Fibroblast of upper back skin (primary cell): ENCODE results near the gene LRMDA.
A peak's percentile ranks its signal among the peaks of the same experiment; 100 is the strongest.

ENCODE experiments used
- DNase-seq: peaks from one replicate; pipeline ENCODE4 v3.0.0-alpha.2; 2013

The LRMDA gene

DNA sequence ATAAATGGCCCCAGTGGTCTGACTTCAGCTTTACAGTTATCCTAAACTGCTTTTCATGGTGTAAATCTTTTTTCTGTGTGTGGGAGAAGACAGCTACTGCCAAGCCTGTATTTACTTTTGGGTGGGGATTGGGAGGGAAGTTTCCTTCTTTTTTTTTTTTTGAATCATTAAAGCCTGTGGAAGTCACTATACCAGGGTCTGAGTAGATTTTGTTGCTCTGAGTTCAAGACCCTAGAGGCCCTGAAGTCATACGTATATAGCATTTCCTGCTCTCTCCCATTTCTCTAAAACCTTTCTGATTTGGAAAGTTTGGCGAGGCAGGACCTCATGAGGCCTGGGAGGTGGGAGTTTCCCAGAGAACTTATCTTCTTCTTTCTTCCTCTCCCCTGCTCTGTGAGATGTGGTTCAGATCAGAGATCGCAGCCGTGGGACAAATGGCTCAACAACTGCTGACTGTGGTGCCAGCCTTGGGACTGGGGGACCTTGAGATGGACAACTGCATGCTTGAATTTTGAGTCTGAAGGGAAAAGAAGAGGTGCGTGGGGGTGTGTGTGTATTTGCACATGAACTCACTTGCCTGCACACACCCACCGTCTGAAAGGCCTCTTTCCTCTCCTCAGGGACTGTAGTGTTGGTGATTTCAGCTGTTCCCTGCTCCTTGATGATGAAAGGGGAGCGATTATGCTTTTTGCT, 18.1 kb downstream of the LRMDA start:
- no peak for DNase-seq

DNA sequence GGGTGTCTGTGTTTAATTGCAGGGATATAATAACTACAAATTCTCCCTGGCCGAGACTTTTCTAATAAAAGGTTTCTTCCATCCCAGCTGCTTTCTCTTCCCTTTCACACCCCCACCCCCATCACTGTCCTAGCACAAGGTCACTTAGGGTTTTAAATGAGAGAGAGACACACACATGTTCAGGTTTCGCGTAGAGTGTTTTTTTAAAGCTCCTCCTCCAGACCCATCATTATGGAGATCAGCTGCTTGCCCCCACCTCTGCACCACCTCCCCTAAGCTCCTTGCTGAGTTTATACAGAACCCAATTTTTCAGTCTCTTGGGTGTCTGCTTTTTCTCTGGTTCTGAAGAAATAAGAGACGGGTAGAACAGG, 18.6 kb downstream of the LRMDA start:
- DNase-seq, result no peak

DNA sequence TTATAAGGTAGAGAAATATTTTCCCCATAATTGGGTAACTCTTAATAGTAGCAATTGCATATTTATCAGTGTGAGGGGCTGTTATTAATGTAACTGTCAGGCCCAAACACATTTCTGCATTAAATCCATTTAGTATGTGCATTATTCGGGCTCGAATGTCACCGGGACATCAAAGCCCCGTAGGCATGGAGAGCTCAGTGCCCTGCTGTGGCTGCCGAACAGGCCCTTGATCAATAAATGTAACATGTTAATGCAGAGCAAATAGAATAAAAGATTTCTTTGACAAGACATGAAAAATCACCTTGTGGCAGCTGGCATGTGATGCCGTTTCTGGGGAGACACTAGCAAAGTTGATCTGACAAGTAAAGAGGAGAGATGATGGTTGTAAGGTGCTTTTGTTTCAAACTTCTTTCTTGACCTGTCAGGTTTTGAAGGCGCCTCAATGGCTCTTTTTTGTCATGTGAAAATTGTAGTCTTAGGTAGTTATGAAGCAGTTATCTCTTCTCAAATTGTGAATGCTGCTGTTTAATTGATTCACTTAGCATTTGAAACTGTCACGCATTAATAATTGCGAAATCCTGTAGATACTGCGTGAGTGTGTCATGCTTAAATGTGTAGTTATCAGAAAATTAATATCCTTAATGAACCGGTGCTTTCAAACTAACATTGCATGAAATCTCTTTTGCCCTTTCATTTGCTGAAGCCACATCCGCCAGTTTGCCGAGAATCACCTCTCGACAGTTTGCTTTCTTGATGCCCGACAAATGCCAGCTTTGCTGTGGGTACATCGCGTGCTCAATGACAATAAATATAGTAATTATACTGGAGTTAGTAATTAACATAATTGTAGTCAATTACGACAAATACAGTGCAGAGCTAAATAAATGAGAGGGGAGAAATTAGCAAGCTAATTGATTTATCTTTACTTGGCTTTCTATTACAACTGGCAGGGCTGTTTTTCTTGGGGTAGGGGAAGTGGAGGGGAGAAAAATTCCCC, 19.5 kb downstream of the LRMDA start:
- no peak for DNase-seq

DNA sequence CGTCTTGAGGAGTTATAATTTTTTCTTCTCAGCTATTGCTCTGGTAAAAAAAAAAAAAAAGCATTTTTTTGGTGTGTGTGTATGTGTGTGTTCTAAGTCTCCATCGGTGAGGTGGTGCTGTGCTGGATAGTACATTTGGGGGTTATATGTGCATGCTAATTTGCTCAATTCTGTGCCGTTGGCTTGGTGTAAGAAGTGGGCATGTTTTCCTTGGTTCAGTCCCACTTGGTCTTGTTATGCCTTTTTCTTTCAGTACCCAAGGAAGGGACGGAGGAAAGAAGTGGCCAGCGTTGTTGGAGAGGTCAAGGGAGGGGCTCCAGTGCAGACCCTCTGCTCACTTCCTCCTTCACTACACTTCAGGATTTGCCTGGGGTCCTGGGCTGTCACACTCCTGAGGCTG, 20.4 kb downstream of the LRMDA start:
- DNase-seq, result no peak

DNA sequence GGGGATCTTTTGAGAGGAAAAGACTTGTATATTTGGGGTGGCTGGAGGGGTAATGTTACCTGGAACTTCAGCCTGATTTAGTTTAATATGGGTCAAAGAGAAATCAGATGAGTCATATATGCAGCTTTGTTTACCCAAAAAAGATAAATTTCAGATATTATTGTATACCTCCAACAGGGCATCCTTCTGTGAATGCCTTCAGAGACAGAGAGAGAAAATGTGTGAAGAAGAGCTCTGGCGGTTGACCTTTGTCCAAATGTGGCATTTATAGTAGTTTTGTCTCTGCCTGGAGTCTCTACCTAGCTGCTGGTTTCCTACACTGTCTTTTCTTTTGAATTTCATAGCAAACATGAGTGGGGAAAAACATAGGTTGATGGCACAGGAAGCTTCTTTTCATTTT, 21.6 kb downstream of the LRMDA start:
- DNase-seq, result no peak

DNA sequence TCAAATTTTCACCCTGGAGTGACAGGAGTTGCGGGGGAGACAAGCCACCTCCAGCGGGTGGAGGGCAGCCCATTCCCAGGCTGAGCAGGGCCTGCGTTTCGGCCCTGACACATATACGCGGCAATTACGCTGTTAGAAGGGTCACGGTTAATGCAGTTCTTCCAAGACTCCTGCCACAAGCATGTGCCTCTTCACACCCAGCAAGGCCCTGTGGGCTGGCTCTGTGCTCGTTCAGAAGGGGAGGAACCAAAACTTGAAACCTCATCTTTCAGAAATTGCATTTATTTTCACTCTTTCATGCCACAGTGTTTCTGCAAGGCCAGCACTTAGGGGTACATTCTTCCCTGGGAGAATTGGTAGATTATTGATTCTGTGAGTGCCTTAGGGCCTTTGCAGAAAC, 24.7 kb downstream of the LRMDA start:
- DNase-seq, result no peak

DNA sequence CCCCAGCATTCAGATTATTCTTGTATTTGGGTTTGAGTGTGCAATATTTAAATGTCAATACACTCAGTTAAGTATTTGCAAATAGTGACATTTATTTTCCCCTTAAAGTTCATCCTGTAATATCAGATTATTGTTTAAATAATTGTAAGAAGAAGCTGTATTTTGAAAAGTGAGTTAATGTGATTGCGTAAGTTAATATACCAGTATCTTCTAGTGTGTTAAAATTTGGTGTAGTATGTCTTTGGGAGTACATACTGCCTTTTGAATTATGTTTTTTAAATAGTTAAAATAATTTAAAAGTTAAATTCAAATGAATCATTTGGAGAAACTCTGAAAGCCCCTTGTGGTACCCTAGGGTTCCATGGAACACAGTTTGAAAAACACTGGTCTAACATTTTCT, 28.6 kb downstream of the LRMDA start:
- no peak for DNase-seq

DNA sequence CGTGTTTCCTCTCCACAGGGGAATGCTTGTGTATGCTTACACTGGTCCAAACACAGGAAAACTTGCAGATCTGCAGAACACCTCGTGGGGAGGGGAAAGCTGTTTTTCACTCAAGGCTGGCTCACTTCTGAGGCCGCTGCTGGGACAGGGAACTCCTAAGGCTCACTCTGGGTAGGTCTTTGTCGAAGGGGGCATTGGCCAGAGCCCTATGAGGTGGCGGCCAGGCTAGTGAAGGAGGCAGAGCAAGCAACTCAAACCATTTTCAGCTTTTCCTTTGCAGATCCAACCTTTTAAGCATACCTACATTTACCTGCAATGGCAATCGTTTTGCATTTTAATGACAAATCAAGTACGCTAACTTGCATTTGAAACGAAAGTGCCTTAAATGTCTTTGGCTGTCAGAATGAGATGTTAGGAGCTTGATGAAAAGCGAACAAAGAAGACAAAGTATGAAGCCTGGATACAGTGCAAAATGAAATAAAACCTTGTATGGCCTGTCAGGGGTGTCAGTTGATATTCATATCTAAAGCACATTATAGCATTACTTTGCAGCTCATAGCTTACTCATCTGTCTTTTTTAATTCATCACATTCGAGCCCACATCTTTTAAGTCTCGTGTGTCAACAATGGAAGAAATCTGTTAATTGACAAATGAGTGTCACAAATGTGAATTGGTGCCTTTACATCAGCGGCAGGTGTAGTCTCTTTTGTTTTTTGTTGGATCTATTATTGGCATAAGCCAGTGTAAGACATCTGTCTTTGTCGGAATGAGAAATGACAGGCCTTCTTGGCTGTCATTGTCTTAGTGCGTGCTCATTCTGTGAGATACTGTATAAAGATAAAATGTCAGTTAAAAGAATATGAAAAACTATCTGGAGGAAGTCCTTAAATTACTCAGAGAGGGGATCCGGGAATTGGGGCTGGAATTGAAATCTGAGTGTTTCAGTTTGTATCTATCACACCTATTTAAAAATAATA, 30.5 kb downstream of the LRMDA start:
- no peak for DNase-seq

DNA sequence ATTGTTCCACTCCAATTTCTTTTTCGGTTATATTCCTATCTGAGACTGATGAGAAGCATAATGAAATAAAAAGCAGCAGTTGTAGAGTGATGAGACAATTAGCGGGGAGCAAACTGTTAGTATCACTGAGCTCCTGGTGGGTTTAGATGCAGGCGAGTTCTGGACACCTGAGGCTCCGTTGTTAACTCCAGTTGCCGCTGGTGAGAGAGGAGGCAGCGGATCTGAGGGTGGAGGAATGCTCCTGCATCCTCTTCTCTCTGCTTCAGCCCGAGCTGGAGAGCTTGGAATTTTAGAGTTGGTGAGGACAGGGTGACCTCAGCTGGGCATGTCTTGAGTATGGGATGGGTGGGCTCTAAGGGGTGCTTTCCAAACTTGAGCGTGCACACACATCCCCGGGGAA, 31.4 kb downstream of the LRMDA start:
- no peak for DNase-seq

DNA sequence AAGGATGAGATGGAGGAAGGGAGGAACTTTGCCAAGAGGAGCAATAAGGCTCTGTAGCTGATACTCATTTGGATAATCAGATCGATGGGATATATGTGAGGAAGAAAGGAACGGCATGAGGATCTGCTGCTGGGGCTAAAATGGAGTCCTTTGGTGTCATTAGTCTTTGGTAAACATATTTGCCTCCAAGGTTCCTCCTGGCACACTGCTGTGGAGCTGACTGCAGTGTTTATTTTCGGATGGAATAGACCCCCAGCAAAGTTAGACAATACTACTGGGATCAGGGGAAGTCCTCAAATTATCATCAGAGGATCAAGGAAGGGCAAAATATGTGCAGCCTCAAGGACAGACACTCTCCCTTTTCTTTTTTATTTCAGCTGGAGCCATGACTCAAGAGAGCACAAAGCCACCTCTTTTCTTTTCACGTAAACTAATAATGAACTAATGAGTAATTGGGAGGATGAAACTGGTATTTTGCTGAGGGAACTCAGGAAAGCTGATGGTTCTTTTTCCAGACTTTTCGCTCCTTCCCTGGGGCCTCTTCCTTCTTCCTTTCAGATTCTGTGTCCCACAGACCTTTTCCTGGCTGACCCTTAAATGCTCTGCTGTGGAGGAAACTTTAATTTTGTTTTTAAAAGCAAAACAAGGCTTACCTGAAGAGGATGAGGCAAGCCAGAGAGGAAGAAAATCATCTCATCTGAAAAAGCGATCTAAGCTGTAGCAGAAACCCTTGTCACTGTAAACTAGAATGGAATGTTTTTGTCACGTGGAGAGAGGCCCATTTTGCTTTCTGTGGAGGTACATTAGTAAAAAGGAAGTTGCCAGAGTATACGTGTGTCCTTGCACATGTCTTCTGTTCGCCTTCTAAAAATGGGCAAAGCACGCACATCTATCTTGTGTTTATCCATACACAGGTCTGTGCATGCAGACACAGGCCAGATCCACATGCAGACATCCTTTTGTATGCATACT, 33.3 kb downstream of the LRMDA start:
- DNase-seq, result peak; percentile 29

DNA sequence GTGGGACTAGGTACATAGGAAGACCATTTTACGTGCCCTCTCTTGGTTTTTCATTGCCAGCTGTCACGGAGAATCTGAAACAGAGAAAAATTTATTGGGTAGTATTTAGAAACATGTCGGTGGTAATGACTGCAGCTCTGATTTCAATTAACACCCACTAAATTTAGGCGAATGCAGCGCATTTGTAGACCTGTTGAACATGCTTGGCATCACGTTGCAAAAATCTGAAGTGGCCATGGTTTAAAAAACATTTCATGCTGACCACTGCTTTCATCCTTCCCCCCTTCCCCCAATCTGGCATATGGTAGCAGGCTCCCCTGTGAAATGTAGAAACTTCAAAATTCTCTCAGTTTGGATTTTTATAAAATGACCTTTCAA, 34.0 kb downstream of the LRMDA start:
- DNase-seq, result peak; percentile 10

DNA sequence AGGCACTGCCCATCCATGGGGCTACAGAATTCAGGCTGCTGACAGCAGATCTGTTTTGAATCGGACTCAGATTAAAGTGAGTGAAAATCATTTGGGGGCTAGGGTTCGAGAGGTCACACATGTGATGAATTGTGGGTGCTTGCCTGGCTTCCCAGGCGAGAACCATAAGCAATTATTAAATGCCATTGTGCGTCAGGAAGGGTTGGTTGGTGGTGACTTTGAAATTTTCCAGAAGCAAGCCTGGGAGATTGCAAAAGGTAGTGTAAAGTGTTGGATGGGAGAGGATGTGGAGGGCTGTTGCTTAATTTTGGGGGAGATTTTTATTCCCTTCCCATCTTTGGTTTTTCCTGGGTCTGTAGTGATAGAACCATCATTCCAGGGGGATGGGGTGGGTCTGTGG, 34.6 kb downstream of the LRMDA start:
- DNase-seq, result peak; percentile 17

DNA sequence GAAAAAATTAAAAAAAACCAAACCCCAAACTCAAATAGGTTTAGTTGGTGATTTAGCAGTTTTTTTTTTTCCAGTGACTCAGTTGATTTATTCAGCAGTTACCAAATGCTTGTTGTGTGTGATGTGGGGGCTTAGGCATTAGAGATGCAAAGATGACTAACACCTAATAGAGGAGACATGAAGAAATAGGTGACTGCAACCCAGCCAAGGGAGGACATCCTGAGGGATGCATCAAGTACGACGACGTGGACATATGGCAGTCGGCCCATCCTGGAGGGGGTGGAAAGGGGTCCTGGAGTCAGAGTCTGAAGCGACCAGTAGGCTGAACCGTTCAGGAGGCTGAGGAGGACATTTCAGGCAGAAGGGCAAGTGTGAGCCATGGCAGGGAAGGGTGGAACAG, 35.5 kb downstream of the LRMDA start:
- DNase-seq, result peak; percentile 84

DNA sequence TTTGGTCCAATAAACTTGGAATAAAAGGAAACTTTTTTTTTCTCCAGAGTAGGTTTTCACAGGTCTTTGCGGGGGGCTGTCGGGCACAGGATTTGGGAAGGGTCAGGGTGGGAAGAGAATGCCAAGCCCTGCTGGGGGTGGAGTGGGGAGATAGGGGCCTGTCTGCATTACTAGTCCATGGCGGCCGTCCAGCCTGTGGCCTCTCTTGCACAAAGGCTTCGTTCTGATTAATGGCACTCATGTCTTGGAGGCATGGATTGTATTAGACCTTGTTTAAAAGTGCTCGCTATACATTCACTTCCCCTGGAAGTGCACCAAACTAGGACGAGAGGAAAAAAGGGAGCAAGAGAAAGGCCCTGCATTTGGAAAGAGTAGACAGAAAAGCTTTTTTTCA, 37.2 kb downstream of the LRMDA start:
- no peak for DNase-seq

DNA sequence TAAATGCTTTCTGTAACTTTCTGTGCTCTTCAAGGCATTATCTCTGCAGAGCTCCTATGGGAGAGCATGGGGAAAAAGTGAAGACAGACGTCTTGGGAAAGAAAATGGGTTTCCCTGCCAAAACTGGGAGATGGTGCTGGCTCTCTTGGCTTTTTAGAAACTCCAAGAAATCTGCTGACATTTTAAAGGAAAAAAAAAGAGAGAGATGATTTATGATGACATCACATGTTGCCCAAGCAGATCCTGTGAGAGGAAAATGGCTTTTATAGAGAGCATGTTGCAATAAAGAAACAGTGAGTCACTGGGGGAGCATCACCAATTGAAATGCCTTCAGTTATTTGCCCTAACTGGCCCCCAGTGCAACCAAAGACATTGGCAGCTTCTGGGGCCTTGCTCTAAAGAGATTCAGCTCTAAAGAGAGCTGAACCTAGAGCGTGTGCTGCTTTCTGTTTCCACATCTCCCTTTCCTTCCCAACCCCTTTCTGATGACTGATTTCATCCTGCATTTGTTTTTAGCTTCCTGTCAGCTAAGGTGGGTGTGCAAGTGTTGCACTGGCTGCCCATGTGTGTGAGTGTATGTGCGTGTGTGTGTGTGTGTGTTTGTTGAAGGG, 37.7 kb downstream of the LRMDA start:
- peak; percentile 99 for DNase-seq

DNA sequence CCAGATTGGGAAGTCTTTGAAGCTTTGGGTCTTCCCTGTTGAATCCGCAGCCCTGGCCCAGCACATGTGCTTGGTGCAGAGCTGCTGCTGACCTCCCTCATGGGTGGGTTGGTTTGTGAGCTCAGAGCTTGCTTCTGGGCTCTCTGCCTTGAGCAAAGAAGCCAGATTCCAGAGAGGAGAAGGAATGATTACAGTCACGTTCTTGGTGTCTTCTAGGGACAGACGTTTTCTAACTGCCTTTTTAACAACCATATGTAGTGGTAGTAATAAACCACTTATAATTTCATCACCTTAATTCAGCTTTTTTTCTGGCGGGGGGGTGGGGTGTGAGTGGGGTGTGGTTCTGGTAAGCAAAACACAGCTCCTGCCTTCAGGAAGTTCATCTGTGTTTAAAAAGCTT, 39.5 kb downstream of the LRMDA start:
- DNase-seq, result peak; percentile 77

DNA sequence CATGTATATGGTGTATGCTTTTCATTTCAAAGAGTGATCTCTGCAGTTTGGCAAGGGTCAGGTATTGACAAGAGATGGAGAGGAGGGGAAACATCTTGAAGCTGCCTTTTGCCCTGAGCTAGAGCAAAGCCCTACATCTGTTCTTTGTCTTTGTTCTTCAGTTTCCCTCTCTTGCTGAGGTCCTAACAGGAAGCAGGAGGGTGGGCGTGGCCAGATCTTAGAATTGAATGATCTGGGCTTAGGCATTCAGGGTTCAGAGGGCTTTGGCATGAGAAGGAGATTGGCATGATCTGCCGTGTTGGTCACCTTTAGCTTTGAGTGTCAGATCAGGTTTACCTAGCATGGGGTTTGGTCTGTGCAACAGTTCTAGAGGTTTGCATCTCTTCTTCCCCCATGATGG, 41.3 kb downstream of the LRMDA start:
- peak; percentile 20 for DNase-seq

DNA sequence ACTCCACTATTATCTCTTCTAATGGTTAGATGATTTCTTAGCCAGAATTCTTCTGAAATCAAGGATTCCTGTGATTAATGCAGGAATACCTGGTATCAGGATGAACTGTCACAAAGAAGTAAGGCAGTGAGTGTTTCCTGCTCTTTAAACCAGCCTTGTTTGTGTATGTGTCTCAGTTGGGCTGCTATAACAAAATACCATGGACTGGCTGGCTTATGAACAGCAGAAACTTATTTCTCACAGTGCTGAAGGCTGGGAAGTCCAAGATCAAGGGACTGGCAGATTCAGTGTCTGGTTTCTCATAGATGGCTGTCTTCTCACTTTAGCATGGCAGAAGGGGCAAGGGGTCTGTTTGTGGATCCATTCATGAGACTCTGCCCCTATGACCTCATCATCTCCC, 42.7 kb downstream of the LRMDA start:
- no peak for DNase-seq

DNA sequence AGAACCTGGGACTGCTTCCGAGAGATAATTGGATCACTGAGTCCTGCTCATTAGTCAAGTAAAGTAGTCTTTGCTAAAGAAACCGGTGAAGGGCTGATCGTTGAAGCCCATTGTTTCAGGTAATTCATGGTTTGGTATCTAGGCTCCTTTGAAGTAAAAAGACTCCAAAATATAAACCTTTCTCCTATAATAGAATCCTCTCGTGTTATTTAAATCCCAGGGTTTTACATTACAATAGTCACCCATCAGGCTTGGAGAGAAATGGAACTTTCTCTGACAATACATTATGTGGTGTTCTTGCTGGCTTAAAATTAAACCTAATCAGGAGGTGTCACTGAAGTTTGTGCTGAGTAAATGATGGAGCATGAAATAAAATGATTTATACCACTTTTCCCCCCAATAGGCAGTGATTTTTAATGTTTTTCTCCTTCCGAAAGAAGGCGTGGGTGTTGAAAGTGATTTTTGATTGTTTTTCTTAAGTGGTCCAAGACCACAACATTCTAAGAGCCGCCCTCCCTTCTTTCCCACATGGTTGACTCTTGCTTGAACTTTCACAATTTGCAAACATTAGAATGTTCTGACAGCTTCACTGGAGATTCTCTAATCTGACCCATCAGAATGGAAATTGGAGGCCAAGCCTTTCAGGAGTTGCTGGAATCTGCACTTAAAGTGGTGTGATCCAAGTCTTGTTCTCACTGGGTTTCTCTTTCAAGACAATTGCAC, 44.2 kb downstream of the LRMDA start:
- peak; percentile 66 for DNase-seq

DNA sequence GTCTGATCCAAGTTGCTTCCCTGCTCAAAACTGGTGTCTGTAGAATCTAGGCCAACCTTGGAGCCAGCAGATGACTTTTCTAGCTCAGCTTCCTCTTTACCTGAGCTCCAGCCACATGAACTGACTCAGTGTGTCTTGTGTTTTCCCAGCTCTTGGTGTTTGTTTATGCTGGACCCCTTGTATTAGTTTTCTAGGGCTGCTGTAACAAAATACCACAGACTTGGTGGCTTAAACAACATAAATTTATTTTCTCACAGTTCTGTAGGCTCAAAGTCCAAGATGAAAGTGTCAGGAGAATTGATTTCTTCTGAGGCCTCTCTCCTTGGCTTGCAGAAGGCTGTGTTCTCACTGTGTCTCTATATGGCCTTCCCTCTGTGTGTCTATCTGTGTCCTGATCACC, 45.1 kb downstream of the LRMDA start:
- no peak for DNase-seq

DNA sequence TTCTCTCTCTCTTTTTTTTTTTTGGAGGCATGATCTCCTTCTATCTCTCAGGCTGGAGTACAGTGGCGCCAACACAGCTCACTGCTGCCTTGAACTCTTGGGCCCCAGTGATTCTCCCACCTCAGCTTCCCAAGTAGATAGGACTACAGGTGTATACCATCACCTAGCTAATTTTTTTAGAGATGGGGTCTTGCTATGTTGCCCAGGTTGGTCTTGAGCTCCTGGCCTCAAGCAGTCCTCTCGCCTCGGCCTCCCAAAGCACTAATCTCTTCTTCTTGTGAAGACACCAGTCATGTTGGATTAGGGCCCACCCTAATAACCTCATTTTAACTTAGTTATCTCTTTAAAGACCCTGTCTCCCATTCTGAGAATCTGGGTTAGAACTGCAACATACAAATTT, 45.6 kb downstream of the LRMDA start:
- DNase-seq, result no peak
